ENCODE measurements around the gene THBD.

THBD gene

GRCh38 chr20:23085436-23086055 is 36.1 kb upstream of the THBD start:
- TF ChIP-seq CTCF (IDR thresholded peaks at IDR 0.05; ENCODE audit: low read depth, low read length): no peak
- no peaks in the 10 kb centered on the region for H3K36me3 ChIP-seq
- H3K9me3 ChIP-seq: no peaks in the 10 kb centered on the region
- DNase-seq: no peak
- no peak overlapping the region for H3K4me3 ChIP-seq (ENCODE audit: low read depth, low read length)
- no peaks in the 10 kb centered on the region for H3K27me3 ChIP-seq
- H3K4me1 ChIP-seq: no peaks in the 10 kb centered on the region

DNA sequence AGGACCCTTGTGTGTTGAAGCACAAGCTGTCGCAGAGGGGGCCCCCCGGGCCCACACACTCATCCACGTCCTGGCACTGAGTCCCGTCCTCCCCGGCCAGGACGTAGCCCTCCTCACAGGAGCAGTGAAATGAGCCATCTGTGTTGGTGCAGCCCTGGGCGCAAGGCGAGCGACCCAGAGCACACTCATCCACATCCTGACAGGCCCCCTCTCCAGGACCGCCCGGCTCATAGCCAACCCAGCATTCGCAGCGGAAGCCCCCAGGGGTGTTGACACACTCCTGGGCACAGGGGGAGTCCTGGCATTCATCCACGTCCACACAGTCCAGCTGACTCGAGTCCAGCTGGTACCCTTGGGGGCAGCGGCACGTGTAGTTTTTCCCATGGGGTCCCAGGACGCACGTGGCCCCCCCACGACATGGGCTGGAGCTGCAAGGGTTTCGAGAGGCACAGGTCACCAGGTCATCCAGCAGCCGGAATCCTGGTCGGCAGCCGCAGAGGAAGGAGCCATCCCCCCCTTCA is 35.4 kb upstream of the THBD start:
- no peak for TF ChIP-seq CTCF (IDR thresholded peaks at IDR 0.05; ENCODE audit: low read depth, low read length)
- Histone ChIP-seq H3K4me3 (ENCODE audit: low read depth, low read length) (no peak overlapping the region), H3K9me3 (no peaks in the 10 kb centered on the region), H3K4me1 (no peaks in the 10 kb centered on the region), H3K27me3 (no peaks in the 10 kb centered on the region), H3K36me3 (no peaks in the 10 kb centered on the region)
- DNase-seq: no peak

- TF ChIP-seq CTCF (IDR thresholded peaks at IDR 0.05; ENCODE audit: low read depth, low read length): no peak
Observed at GRCh38 chr20:23084282-23084844, 34.9 kb upstream of the THBD start.

GRCh38 chr20:23083553-23084220 is 34.2 kb upstream of the THBD start:
- TF ChIP-seq CTCF (IDR thresholded peaks at IDR 0.05; ENCODE audit: low read depth, low read length): no peak
- H3K9me3 ChIP-seq: no peaks in the 10 kb centered on the region
- no peak overlapping the region for H3K4me3 ChIP-seq (ENCODE audit: low read depth, low read length)
- DNase-seq: no peak
- no peaks in the 10 kb centered on the region for H3K27me3 ChIP-seq
- H3K4me1 ChIP-seq: no peaks in the 10 kb centered on the region
- H3K36me3 ChIP-seq: no peaks in the 10 kb centered on the region

More at GRCh38 chr20:23084282-23084844, 34.9 kb upstream of the THBD start:
- H3K9me3 ChIP-seq: no peaks in the 10 kb centered on the region
- DNase-seq: no peak
- H3K36me3 ChIP-seq: no peaks in the 10 kb centered on the region
- H3K27me3 ChIP-seq: no peaks in the 10 kb centered on the region
- no peaks in the 10 kb centered on the region for H3K4me1 ChIP-seq
- no peak overlapping the region for H3K4me3 ChIP-seq (ENCODE audit: low read depth, low read length)

DNA sequence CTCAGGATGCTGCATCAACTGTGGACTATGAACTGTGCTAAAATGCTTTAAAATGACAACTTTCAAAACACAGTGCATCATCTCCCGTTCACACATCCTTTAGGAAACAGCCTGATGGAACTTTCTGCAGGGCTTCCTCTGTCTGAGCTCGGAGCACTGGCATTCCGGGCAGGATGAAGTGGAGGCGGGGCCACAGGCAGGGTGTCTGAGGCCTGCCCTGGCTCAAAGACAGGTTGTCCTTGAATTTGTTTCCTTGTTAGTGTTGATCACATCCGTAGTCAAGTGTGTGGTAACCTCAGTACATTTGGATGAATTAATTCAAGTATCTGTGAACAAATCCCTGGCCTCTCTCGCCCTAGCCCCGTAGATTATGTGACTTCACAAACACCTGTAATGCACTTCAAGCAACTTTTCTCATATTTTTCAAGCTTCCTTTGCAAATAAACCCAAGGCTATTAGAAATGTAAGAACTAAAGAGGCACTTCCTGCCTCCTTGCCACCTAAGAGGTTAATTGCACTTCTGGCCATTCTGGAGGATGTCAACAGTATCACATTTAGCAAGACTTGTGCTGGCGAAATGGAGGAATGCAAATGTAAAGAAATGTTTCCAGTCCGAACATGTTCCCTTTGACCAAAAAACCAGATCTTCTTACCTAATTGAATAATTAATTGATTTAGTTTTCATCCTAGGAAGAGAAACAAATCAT is 33.5 kb upstream of the THBD start:
- no peak for TF ChIP-seq CTCF (IDR thresholded peaks at IDR 0.05; ENCODE audit: low read depth, low read length)
- H3K27me3 ChIP-seq: no peaks in the 10 kb centered on the region
- H3K9me3 ChIP-seq: no peaks in the 10 kb centered on the region
- no peak overlapping the region for H3K4me3 ChIP-seq (ENCODE audit: low read depth, low read length)
- no peak for DNase-seq
- H3K4me1 ChIP-seq: no peaks in the 10 kb centered on the region
- no peaks in the 10 kb centered on the region for H3K36me3 ChIP-seq

All from BE2C (cell line).